ENCODE results near the gene ADAMTS15. TPM values are rescaled to one million over a fixed set of nuclear protein-coding genes. Genes with fewer than 3 reads are reported as not detected.

The ADAMTS15 gene
- polyA plus RNA-seq, 1 experiment: 5.6 TPM

GRCh38 chr11:130418210-130418609 is 30.2 kb upstream of the ADAMTS15 start:
- ChIA-PET CTCF (interaction anchor here (0.7 to 1.9 kb wide), 6 partner anchors 9 to 151 kb away, joined by 3 to 5 read pairs (median 4); no protein-coding TSS in a partner anchor), POLR2A (interaction anchor here (1.1 kb wide), 1 partner anchor 10 kb away, joined by 3 read pairs; no protein-coding TSS in a partner anchor)
- TF ChIP-seq CTCF (IDR thresholded peaks at IDR 0.05; ENCODE audit: insufficient read depth, low read depth, low read length): no peak
- H3K36me3 ChIP-seq (ENCODE audit: control insufficient read depth, insufficient read depth, low read length): no peaks in the 10 kb centered on the region
- peaks cover 26% of the 10 kb centered on the region for H3K27me3 ChIP-seq (ENCODE audit: control insufficient read depth, insufficient read depth, low read length)
- no peak overlapping the region for H3K4me3 ChIP-seq (ENCODE audit: low read depth, low read length)
- no peak for DNase-seq (ENCODE audit: low read depth)

GRCh38 chr11:130418756-130419155 is 29.7 kb upstream of the ADAMTS15 start:
- H3K4me3 ChIP-seq (ENCODE audit: low read depth, low read length): no peak overlapping the region
- ChIA-PET POLR2A (no interaction called here), CTCF (interaction anchor here (0.8 to 1.9 kb wide), 5 partner anchors 11 to 498 kb away, joined by 3 to 5 read pairs (median 4); no protein-coding TSS in a partner anchor)
- no peaks in the 10 kb centered on the region for H3K36me3 ChIP-seq (ENCODE audit: control insufficient read depth, insufficient read depth, low read length)
- no peak for DNase-seq (ENCODE audit: low read depth)
- TF ChIP-seq CTCF (IDR thresholded peaks at IDR 0.05; ENCODE audit: insufficient read depth, low read depth, low read length): no peak
- H3K27me3 ChIP-seq (ENCODE audit: control insufficient read depth, insufficient read depth, low read length): peaks cover 27% of the 10 kb centered on the region

- H3K36me3 ChIP-seq (ENCODE audit: control insufficient read depth, insufficient read depth, low read length): no peaks in the 10 kb centered on the region
- ChIA-PET POLR2A (no interaction called here), CTCF (interaction anchor here (0.7 to 1.0 kb wide), 2 partner anchors 442 to 496 kb away, joined by 3 to 4 read pairs; no protein-coding TSS in a partner anchor)
- H3K27me3 ChIP-seq (ENCODE audit: control insufficient read depth, insufficient read depth, low read length): peaks cover 37% of the 10 kb centered on the region
- DNase-seq (ENCODE audit: low read depth): no peak
- TF ChIP-seq CTCF (IDR thresholded peaks at IDR 0.05; ENCODE audit: insufficient read depth, low read depth, low read length): no peak
- no peak overlapping the region for H3K4me3 ChIP-seq (ENCODE audit: low read depth, low read length)
Observed at GRCh38 chr11:130420478-130421198, 27.8 kb upstream of the ADAMTS15 start.

GRCh38 chr11:130421199-130421585 is 27.3 kb upstream of the ADAMTS15 start:
- CTCF ChIA-PET: interaction anchor here (0.7 to 1.0 kb wide), 2 partner anchors 441 to 496 kb away, joined by 3 to 4 read pairs; no protein-coding TSS in a partner anchor
- no peak for TF ChIP-seq CTCF (IDR thresholded peaks at IDR 0.05; ENCODE audit: insufficient read depth, low read depth, low read length)

GRCh38 chr11:130421697-130422096 is 26.7 kb upstream of the ADAMTS15 start:
- no peaks in the 10 kb centered on the region for H3K36me3 ChIP-seq (ENCODE audit: control insufficient read depth, insufficient read depth, low read length)
- ChIA-PET CTCF (interaction anchor here (1.0 to 1.2 kb wide), 2 partner anchors 9 to 495 kb away, joined by 3 to 5 read pairs; no protein-coding TSS in a partner anchor), POLR2A (no interaction called here)
- no peak for DNase-seq (ENCODE audit: low read depth)
- H3K27me3 ChIP-seq (ENCODE audit: control insufficient read depth, insufficient read depth, low read length): peaks cover 46% of the 10 kb centered on the region
- H3K4me3 ChIP-seq (ENCODE audit: low read depth, low read length): no peak overlapping the region
- no peak for TF ChIP-seq CTCF (IDR thresholded peaks at IDR 0.05; ENCODE audit: insufficient read depth, low read depth, low read length)

More at GRCh38 chr11:130421199-130421585, 27.3 kb upstream of the ADAMTS15 start:
- peaks cover 41% of the 10 kb centered on the region for H3K27me3 ChIP-seq (ENCODE audit: control insufficient read depth, insufficient read depth, low read length)
- POLR2A ChIA-PET: no interaction called here
- H3K36me3 ChIP-seq (ENCODE audit: control insufficient read depth, insufficient read depth, low read length): no peaks in the 10 kb centered on the region
- H3K4me3 ChIP-seq (ENCODE audit: low read depth, low read length): no peak overlapping the region
- no peak for DNase-seq (ENCODE audit: low read depth)
